Measurements from ENCODE around the gene CSGALNACT2.

- TF ChIP-seq CTCF (IDR thresholded peaks at IDR 0.05), result no peak
- TF ChIP-seq POLR2A (IDR thresholded peaks at IDR 0.05), result no peak
Measured at GRCh38 chr10:43199088-43199683, 60.9 kb downstream of the CSGALNACT2 start.

Measured in thyroid gland (tissue), 4 donors.